ENCODE data around the gene SLF2.

Gene SLF2

DNA sequence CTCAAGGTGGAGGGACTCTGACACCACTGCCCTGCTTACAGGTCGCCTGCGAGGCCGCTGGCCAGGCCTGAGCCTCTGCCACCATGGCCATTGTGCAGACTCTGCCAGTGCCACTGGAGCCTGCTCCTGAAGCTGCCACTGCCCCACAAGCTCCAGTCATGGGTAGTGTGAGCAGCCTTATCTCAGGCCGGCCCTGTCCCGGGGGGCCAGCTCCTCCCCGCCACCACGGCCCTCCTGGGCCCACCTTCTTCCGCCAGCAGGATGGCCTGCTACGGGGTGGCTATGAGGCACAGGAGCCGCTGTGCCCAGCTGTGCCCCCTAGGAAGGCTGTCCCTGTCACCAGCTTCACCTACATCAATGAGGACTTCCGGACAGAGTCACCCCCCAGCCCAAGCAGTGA lies 89.7 kb downstream of the SLF2 start:
- no peak for DNase-seq

DNA sequence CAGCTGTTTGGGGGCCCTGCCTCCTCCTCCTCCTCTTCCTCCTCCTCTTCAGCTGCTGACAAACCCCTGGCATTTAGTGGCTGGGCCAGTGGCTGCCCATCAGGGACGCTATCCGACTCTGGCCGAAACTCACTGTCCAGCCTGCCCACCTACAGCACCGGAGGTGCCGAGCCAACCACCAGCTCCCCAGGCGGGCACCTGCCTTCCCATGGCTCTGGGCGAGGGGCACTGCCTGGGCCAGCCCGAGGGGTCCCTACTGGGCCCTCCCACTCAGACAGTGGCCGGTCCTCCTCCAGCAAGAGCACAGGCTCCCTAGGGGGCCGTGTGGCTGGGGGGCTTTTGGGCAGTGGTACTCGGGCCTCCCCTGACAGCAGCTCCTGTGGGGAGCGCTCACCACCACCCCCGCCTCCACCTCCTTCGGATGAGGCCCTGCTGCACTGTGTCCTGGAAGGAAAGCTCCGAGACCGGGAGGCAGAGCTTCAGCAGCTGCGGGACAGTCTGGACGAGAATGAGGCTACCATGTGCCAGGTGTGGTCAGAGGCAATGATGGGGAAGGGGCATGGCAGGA lies 91.0 kb downstream of the SLF2 start:
- DNase-seq, result no peak

DNA sequence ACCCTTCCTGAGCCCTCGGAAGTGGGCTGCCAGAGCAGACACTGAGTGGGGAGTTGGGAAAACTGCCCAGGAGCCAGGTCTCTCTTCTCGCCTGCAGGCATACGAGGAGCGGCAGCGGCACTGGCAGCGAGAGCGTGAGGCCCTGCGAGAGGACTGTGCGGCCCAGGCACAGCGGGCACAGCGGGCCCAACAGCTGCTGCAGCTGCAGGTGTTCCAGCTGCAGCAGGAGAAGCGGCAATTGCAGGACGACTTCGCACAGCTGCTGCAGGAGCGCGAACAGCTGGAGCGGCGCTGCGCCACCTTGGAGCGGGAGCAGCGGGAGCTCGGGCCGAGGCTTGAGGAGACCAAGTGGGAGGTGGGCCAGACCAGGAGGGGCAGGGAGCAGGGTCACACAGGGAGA lies 92.6 kb downstream of the SLF2 start:
- DNase-seq, result no peak

DNA sequence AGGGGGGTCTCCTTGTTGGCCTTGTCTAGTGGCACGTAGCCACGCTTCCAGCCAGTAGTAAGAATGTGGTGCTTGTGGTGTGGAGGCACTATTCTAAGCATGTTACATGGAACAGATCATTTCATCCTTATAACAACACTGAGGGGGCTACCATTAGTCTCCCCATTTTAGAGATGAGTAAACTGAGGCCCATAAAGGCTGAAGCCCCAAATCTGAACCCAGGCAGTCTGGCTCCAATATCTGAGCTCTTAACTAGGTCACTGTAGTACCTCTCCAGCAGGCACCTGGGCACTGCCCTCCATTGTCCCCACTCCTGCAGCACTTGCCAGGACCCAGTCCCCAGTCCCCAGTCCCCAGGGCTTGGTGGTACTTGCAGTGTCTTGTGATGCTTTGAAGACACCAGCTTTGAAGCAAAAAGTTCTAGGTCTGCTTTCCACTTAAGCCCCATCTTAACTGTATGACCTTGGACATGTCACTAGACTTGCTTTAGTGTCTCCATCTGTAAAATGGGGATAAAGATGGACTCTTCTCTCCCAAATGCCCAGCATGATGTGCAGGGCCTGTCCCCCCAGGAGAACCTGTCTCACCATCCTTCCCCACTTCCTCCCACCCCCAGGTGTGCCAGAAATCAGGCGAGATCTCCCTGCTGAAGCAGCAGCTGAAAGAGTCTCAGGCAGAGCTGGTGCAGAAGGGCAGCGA lies 93.3 kb downstream of the SLF2 start:
- no peak for DNase-seq

DNA sequence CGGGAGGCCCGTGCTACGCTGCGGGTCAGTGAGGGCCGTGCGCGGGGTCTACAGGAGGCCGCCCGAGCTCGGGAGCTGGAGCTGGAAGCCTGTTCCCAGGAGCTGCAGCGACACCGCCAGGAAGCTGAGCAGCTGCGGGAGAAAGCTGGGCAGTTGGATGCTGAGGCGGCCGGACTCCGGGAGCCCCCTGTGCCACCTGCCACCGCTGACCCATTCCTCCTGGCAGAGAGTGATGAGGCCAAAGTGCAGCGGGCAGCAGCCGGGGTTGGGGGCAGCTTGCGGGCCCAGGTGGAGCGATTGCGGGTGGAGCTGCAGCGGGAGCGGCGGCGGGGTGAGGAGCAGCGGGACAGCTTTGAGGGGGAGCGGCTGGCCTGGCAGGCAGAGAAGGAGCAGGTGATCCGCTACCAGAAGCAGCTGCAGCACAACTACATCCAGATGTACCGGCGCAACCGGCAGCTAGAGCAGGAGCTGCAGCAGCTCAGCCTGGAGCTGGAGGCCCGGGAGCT lies 93.9 kb downstream of the SLF2 start:
- no peak for DNase-seq

DNA sequence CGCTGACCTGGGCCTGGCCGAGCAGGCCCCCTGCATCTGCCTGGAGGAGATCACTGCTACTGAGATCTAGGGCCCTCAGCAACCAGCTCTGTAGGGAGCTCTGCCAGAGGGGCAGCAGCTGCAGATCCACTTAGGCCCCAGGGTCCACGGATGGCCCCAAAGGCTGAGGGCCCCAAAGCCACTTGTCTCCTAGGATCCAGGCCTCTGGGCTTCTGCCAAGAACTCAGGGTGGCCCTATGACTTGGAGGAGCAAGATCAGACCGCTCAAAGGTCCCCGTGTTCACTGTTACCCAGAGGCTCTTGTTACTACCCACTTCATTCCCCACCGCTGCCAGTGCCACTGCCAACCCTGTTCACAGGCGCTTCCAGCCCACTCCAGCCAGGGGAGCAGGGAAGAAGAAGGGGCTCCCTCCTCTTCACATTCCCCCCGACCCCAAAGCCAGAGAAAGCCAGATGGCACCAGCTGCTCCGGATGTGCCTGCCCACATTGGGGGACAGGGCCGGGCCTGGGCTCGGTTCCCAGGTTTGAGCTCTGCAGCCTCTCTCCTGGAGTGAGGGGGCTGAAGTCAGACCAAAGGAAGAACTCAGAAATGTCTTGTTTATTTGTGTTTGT lies 94.4 kb downstream of the SLF2 start:
- DNase-seq, result no peak

DNA sequence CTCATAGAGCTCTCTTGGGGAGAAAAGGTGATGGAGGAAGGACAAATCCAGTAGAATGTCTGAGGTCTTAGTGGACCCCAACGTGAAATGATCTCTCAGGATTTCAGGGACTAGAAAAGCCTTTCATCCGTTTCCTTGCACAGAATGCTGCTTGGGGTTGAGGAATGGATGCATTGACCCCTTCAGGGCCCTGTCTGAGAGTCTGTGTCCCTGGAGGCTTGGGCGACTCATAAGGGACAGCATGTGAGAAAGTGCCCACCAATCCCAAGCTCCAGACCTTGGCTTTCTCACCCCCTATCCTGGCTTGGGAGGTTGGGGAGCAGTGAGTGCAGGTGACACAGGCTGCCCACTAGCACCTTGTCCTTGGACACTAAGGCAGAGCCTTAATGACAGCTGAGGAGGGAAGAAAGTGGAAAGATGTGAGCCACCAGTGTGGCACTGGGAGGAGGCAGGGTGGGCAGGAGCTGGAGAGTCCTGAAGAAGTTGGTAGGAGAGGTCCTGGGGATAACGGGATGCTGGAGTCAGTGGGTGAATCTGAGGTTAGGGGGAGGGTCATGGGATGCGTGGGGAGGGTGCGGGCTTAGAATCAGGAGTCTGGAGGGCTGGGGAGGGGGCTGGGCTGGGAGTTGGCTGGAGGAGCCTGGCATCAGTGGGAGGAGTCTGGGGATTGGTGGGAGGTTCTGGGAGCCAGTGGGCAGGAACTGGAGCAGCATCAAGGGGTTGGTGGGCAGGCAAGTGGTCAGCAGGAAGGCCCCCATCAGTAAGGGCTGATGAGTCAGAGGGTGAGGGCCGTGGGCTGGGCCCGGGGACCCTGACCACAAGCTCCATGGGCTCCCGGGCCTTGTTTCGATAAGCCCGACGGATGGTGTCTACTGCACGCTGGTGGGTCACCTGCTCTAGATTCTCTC lies 95.4 kb downstream of the SLF2 start:
- DNase-seq, result no peak

DNA sequence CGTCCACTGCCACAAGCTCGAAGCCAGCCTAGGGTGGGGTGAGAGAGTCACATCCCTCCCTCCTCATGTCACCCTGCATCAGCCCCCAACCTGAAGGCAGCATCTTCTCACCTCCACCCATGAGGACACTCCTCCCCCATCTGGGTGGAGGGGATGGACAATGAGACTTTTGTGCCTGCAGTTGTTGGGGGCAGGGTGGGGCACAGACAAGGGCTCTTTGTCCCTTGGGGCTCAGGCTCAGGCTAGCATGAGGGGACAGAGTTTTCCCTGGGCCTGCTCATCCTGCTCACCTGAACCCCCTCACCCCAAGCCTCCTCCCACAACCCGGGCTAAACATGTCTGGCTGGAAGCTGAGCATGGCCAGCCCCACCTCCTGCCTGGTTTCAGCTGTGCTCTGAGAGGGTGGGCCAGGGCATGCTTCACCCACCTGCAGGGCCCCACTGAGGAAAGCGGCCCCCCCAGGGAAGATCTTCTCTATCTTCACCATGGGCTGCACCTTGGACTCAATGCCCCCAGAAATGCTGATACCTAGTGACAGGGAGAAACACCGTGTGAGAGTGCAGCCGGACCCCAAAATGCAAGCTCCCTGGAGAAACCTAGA lies 96.2 kb downstream of the SLF2 start:
- no peak for DNase-seq

DNA sequence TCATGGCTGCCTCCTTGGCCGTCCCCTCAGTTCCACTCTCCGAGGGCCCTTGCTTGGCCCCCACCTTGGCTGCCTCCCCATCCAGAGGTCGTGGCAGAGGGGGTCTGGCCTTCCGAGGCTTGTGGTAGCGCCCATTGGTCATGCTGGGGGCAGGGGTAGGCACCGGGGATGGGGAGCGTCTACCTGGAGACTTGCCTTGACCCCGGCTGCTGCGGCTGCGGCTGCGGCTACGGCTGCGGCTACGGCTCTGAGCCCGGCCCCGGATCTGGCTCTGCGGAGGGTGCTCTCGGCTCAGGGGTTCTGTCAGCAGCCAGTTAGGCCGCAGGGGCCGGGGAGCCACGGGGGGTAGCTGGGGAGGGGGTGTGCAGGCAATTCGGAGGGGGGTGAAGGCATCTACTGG lies 97.6 kb downstream of the SLF2 start:
- no peak for DNase-seq

DNA sequence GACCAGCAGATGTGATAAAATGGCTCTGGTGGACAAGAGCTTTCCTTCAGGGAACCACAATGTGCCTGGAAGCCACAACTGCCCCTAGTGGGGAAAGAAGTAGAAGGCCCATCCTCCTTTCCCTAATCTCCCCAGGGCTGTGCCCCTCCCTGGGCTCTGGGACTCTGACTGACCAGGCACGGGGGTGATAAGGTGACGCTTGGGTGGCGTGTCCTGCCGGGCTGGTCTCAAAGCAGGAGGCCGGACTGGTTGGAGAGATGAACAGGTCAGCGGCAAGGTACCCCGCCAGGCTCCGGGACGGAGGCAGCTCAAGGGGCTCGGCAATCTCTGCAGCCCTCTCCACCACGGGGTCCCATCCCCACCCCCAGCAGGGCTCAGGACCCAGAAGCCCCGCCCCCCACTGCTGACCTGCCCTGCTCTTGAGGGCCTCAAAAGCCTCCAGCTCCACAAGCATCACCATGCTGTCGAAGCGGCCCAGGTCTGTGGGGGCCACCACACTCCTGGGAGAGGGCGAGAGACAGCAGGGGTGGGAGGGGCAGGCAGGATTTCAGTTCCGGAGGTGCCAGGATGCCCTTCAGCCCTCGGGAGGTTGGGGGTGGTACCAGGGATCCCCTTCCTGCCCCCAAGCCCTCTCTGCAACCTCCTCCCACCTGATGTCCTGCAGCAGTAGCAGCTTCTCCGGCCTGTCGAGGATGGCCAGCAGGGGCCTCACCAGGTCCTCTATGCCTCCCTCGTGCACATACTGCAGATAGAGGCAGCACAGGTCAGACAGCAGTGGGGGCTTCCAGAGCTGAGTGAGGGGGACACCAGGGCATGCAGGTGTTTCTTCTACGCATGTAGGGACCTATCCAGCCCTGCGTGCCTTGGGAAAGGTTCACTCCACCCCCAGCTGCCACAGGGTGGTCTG lies 99.0 kb downstream of the SLF2 start:
- no peak for DNase-seq

DNA sequence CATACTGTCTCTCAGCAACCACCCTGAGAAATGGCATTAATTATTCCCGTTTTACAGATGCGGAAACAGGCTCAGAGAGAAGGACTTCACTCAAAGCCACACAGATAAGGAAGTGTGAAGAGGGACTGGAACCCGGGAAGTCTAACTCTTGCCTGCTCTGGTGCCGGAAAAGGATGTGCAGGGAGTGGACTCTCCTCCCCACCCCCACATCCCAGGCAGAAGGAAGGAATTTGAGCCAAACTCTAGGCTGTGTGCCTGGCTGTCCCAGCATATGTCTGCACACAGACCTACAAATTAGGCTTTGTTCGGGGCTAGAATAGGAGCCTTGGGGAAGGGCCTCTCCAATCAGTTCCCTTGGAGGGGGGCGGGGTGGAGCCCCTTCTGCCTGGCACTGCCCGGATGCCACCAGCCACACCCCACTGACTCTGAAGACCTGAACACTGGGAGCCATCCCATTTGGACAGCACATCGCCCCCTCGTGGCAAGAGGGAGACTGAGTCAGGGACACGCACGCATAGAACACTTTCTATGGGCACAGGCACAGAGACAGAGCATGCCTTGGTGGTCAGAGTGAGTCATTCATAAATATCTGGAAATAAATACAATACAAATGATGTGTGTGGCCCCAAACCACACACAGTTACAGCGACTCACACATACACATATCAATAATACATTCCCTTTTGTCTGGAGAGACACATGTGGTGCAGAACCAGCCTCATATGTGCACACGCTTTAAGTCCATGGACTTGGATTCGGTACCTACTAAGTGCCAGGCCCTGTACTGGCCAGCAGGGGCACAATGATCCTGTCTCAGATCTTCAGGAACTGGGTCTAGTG lies 100.0 kb downstream of the SLF2 start:
- peak; percentile 71 for DNase-seq

DNA sequence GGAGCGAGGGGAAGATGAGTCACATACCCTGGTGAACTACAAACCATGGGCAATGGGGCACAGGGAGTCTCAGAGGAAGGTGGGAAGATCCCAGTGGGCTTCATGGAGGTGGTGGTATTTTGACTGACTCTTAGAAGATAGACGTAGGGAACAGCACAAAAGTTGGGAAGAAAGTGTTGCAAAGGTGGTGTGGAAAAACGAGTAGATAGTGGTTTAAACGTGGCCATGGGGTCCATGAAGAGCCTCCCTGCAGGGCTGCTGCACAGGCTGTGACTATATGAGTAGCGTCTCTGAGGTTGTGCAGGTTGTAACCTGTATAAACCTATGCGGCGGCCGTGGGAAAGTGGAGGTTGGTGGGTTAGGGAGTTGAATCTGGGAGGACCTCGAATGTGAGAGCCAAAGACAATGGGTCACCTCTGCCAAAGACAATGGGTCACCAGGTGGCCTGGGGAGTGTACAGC lies 100.6 kb downstream of the SLF2 start:
- DNase-seq, result no peak

DNA sequence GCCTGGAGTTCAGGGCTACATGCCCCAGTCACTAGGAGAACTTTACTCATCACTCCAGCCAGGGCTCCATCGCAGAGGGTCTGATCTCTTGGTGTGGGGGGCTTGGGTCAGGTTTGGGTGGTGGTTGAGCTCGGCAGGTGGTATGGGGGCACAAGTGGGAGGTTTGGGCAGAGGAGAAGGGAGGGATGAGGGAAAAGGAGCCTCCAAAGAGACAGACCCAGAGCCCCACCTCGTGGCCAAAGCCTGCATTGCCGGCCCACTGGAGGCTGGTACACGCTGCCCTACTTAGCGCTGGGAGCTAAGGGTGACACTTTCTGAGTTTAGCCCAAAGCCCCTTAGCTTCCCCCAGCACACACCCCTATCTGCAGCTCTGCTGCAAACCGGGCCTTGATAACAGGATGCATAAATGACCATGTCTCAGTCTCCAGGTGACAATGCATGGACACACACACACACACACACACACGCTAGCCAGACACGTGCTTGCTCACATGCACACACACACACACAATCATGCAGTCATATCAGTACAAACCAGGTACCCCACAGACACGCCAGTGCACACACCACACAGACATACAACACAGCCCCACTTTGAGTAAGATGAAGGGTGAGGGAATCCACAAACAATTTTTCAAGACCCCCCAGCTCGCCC lies 101.6 kb downstream of the SLF2 start:
- DNase-seq, result peak; percentile 9
